Liver (tissue), 9 donors: ENCODE results near the gene BLACAT1. TPM values are rescaled to one million over a fixed set of nuclear protein-coding genes. Genes with fewer than 3 reads are reported as not detected.

Source experiments
- DNase-seq: peaks from one replicate; pipeline ENCODE4 v3.0.0-alpha.2; 2017; ENCODE audit warnings: low spot score
- H3K27ac ChIP-seq, 2 donors: one replicate each; pipeline ENCODE4 v1.7.0; 2013; ENCODE audit warnings: inconsistent platforms in 2 of 2, low read length in 2 of 2, control low read depth in 1 of 2, low read depth in 1 of 2, mild to moderate bottlenecking in 1 of 2
- H3K27me3 ChIP-seq, 4 donors: one replicate each; pipeline versions ENCODE4 v1.6.1 to v1.7.0; 2013; ENCODE audit warnings: low read length in 3 of 4, inconsistent platforms in 1 of 4, mild to moderate bottlenecking in 1 of 4, moderate library complexity in 1 of 4; ENCODE audit not compliant: control insufficient read depth in 4 of 4, insufficient read depth in 4 of 4
- H3K36me3 ChIP-seq, 4 donors: one replicate each; pipeline versions ENCODE4 v1.6.1 to v1.7.0; 2013; ENCODE audit warnings: low read length in 3 of 4, mild to moderate bottlenecking in 3 of 4, low read depth in 1 of 4, moderate library complexity in 1 of 4; ENCODE audit not compliant: control insufficient read depth in 4 of 4, insufficient read depth in 3 of 4
- H3K4me1 ChIP-seq, 4 donors: one replicate each; pipeline versions ENCODE4 v1.6.1 to v1.7.0; 2013; ENCODE audit warnings: low read length in 3 of 4, mild to moderate bottlenecking in 3 of 4, moderate library complexity in 1 of 4; ENCODE audit not compliant: control insufficient read depth in 4 of 4, insufficient read depth in 4 of 4
- H3K4me3 ChIP-seq, 3 donors: one replicate each; pipeline versions ENCODE4 v1.6.1 to v1.7.0; 2013; ENCODE audit warnings: low read length in 3 of 3, control low read depth in 1 of 3, low read depth in 1 of 3, mild to moderate bottlenecking in 1 of 3
- H3K9ac ChIP-seq, 2 donors: one replicate each; pipeline ENCODE4 v1.7.0; 2013; ENCODE audit warnings: low read length in 2 of 2, mild to moderate bottlenecking in 2 of 2, moderate library complexity in 2 of 2, control low read depth in 1 of 2, low read depth in 1 of 2
- H3K9me3 ChIP-seq, 4 donors: one replicate each; pipeline versions ENCODE4 v1.6.1 to v1.7.0; 2013; ENCODE audit warnings: low read length in 3 of 4; ENCODE audit not compliant: control insufficient read depth in 4 of 4
- EGR1 ChIP-seq, 2 donors: IDR thresholded peaks; 2 replicates each; pipeline ENCODE4 v1.6.1; 2016 to 2018; ENCODE audit warnings: antibody characterized with exemption in 2 of 2, low read depth in 2 of 2
- FOXA1 ChIP-seq: IDR thresholded peaks from 2 replicates; pipeline ENCODE4 v1.6.1; 2016; ENCODE audit warnings: antibody characterized with exemption
- FOXA2 ChIP-seq: IDR thresholded peaks from 2 replicates; pipeline ENCODE4 v1.6.1; 2016; ENCODE audit warnings: antibody characterized with exemption
- GABPA ChIP-seq, 2 donors: IDR thresholded peaks in 1 of 2; conservative IDR thresholded peaks in 1 of 2; 2 replicates each; pipeline ENCODE4 v1.6.1; 2016; ENCODE audit warnings: antibody characterized with exemption in 2 of 2, mild to moderate bottlenecking in 1 of 2, moderate library complexity in 1 of 2
- HNF4A ChIP-seq, 2 donors: conservative IDR thresholded peaks; 2 replicates each; pipeline ENCODE4 v1.6.1; 2016; ENCODE audit warnings: antibody characterized with exemption in 2 of 2, mild to moderate bottlenecking in 2 of 2
- HNF4G ChIP-seq: IDR thresholded peaks from 2 replicates; pipeline ENCODE4 v1.6.1; 2016; ENCODE audit warnings: antibody characterized with exemption
- JUND ChIP-seq, 2 donors: IDR thresholded peaks; 2 replicates each; pipeline ENCODE4 v1.6.1; 2016; ENCODE audit warnings: antibody characterized with exemption in 2 of 2
- NR2F2 ChIP-seq: IDR thresholded peaks from 2 replicates; pipeline ENCODE4 v1.6.1; 2016; ENCODE audit warnings: antibody characterized with exemption
- RAD21 ChIP-seq, 2 donors: IDR thresholded peaks; 2 replicates each; pipeline ENCODE4 v1.6.1; 2016; ENCODE audit warnings: antibody characterized with exemption in 2 of 2, mild to moderate bottlenecking in 2 of 2
- RXRA ChIP-seq, 2 donors: IDR thresholded peaks; 2 replicates each; pipeline ENCODE4 v1.6.1; 2017 to 2018; ENCODE audit warnings: antibody characterized with exemption in 2 of 2, mild to moderate bottlenecking in 1 of 2
- SP1 ChIP-seq: IDR thresholded peaks from 2 replicates; pipeline ENCODE4 v1.6.1; 2018; ENCODE audit warnings: antibody characterized with exemption, mild to moderate bottlenecking
- TAF1 ChIP-seq: conservative IDR thresholded peaks from 2 replicates; pipeline ENCODE4 v1.6.1; 2016; ENCODE audit warnings: antibody characterized with exemption, mild to moderate bottlenecking
- YY1 ChIP-seq: IDR thresholded peaks from 2 replicates; pipeline ENCODE4 v1.6.1; 2016; ENCODE audit warnings: antibody characterized with exemption, mild to moderate bottlenecking
- WGBS: extraction: QIAGEN DNeasy Blood & Tissue Kit; methylation state at CpG from one replicate; pipeline ENCODE4 v1.1.7; 2013; 5-methylcytosine and 5-hydroxymethylcytosine counted together
- polyA plus RNA-seq, 2 donors: library from polyadenylated mRNA; stranded (reverse) in 1 of 2; unstranded in 1 of 2; fragments of 200-250 nt in 1 of 2; fragments of >200 nt in 1 of 2; fragmentation: Nextera tagmentation in 1 of 2; extraction: Ambion mirVana in 1 of 2; gene quantifications; one replicate each; pipeline versions ENCODE4 v1.2.1 to v1.2.3, GENCODE V29; 2013 to 2015
- total RNA-seq, 2 donors: library from RNA; depleted of rRNA; stranded (reverse); fragments of >200 nt; gene quantifications; one replicate each; pipeline ENCODE4 v1.2.3, GENCODE V29; 2014
- TF ChIP-seq, protein P1 (sequence below): IDR thresholded peaks from 2 replicates; pipeline ENCODE4 v1.6.1; 2016; ENCODE audit warnings: antibody characterized with exemption, mild to moderate bottlenecking
- TF ChIP-seq, protein P2 (sequence below): IDR thresholded peaks from 2 replicates; pipeline ENCODE4 v1.6.1; 2016; ENCODE audit warnings: antibody characterized with exemption
- TF ChIP-seq, protein P3 (sequence below): IDR thresholded peaks from 2 replicates; pipeline ENCODE4 v1.6.1; 2016; ENCODE audit warnings: antibody characterized with exemption
- TF ChIP-seq, protein P4 (sequence below): fragments of 150-350 bp; IDR thresholded peaks from 2 replicates; pipeline ENCODE4 v1.5.1; 2017; ENCODE audit warnings: improper control_type of control experiment, low read depth, low read length; ENCODE audit not compliant: missing input control
- TF ChIP-seq, protein P5 (sequence below): IDR thresholded peaks from 2 replicates; pipeline ENCODE4 v1.6.1; 2016; ENCODE audit warnings: antibody characterized with exemption
- donor health status: healthy.
- donor health status: healthy.
- donor health status: healthy.
- donor health status: healthy.
- donor health status: healthy.

Gene BLACAT1
- total and polyA plus RNA-seq, 4 donors, result not detected

DNA sequence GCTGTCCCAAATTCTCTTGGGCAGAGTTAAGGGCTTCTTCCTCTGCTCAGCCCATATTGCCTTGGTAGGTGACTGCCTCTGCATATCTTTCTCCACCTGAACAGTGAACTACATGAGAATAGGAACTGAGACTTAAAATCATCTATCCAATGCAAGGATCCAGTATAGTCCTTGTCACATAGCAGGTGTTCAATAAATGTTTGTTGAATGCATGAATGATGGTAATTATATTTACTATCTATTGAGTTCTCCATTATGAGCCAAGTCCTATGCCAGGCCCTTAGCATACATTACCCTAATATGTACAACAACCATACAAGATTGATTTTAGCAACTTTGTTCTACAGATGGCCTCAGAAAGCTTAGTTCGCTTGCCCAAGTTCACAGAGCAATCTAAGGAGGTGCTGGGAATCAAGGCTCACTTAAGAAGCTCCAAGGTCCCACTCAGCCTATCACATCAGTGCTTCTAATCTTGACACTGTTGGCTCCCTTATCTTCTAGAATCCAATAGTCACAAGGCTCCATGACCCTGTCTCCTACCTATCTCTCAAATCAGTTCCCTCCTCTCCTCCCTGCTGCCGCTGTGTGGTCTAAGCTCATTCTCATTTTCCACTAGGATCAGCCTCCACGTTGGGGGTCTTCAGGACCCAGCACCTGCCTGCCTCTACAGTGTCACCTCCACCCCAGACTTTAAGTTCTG lies 46.4 kb upstream of the BLACAT1 start:
- H3K4me3 ChIP-seq, result no peak overlapping the region
- H3K27me3 ChIP-seq, result no peaks in the 10 kb centered on the region
- no peaks in the 10 kb centered on the region for H3K36me3 ChIP-seq
- TF ChIP-seq, protein P1, sequence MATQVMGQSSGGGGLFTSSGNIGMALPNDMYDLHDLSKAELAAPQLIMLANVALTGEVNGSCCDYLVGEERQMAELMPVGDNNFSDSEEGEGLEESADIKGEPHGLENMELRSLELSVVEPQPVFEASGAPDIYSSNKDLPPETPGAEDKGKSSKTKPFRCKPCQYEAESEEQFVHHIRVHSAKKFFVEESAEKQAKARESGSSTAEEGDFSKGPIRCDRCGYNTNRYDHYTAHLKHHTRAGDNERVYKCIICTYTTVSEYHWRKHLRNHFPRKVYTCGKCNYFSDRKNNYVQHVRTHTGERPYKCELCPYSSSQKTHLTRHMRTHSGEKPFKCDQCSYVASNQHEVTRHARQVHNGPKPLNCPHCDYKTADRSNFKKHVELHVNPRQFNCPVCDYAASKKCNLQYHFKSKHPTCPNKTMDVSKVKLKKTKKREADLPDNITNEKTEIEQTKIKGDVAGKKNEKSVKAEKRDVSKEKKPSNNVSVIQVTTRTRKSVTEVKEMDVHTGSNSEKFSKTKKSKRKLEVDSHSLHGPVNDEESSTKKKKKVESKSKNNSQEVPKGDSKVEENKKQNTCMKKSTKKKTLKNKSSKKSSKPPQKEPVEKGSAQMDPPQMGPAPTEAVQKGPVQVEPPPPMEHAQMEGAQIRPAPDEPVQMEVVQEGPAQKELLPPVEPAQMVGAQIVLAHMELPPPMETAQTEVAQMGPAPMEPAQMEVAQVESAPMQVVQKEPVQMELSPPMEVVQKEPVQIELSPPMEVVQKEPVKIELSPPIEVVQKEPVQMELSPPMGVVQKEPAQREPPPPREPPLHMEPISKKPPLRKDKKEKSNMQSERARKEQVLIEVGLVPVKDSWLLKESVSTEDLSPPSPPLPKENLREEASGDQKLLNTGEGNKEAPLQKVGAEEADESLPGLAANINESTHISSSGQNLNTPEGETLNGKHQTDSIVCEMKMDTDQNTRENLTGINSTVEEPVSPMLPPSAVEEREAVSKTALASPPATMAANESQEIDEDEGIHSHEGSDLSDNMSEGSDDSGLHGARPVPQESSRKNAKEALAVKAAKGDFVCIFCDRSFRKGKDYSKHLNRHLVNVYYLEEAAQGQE, result no peak
- TF ChIP-seq YY1 (no peak), JUND (IDR thresholded peaks at IDR 0.05) (no peak), GABPA (IDR thresholded peaks at IDR 0.05 in 1 of 2, conservative IDR thresholded peaks at IDR 0.05 in 1 of 2) (no peak), EGR1 (IDR thresholded peaks at IDR 0.05; ENCODE audit: low read depth in 2 of 2) (no peak), RAD21 (IDR thresholded peaks at IDR 0.05) (no peak), TAF1 (no peak), RXRA (IDR thresholded peaks at IDR 0.05) (no peak), HNF4G (no peak), HNF4A (conservative IDR thresholded peaks at IDR 0.05) (no peak), FOXA1 (no peak), NR2F2 (no peak), FOXA2 (no peak), SP1 (no peak)
- TF ChIP-seq, protein P2, sequence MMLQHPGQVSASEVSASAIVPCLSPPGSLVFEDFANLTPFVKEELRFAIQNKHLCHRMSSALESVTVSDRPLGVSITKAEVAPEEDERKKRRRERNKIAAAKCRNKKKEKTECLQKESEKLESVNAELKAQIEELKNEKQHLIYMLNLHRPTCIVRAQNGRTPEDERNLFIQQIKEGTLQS, result no peak
- TF ChIP-seq, protein P3, sequence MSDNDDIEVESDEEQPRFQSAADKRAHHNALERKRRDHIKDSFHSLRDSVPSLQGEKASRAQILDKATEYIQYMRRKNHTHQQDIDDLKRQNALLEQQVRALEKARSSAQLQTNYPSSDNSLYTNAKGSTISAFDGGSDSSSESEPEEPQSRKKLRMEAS, result no peak
- TF ChIP-seq, protein P4, sequence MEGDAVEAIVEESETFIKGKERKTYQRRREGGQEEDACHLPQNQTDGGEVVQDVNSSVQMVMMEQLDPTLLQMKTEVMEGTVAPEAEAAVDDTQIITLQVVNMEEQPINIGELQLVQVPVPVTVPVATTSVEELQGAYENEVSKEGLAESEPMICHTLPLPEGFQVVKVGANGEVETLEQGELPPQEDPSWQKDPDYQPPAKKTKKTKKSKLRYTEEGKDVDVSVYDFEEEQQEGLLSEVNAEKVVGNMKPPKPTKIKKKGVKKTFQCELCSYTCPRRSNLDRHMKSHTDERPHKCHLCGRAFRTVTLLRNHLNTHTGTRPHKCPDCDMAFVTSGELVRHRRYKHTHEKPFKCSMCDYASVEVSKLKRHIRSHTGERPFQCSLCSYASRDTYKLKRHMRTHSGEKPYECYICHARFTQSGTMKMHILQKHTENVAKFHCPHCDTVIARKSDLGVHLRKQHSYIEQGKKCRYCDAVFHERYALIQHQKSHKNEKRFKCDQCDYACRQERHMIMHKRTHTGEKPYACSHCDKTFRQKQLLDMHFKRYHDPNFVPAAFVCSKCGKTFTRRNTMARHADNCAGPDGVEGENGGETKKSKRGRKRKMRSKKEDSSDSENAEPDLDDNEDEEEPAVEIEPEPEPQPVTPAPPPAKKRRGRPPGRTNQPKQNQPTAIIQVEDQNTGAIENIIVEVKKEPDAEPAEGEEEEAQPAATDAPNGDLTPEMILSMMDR, result no peak
- TF ChIP-seq, protein P5, sequence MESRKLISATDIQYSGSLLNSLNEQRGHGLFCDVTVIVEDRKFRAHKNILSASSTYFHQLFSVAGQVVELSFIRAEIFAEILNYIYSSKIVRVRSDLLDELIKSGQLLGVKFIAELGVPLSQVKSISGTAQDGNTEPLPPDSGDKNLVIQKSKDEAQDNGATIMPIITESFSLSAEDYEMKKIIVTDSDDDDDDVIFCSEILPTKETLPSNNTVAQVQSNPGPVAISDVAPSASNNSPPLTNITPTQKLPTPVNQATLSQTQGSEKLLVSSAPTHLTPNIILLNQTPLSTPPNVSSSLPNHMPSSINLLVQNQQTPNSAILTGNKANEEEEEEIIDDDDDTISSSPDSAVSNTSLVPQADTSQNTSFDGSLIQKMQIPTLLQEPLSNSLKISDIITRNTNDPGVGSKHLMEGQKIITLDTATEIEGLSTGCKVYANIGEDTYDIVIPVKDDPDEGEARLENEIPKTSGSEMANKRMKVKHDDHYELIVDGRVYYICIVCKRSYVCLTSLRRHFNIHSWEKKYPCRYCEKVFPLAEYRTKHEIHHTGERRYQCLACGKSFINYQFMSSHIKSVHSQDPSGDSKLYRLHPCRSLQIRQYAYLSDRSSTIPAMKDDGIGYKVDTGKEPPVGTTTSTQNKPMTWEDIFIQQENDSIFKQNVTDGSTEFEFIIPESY, result no peak
- H3K9me3 ChIP-seq, result no peaks in the 10 kb centered on the region
- peaks cover 0 to 18% (median 11%) of the 10 kb centered on the region in 4 donors for H3K4me1 ChIP-seq
- no peak overlapping the region for H3K9ac ChIP-seq
- H3K27ac ChIP-seq, result no peak overlapping the region
- DNase-seq, result no peak
- 86% methylated on average over 3 of the region's 3 CpGs for WGBS
